Stimulated activated CD8-positive, alpha-beta memory T cell treated with anti-CD3 and anti-CD28 coated beads, Interleukin-7, amount 100 ng/mL, for 4 hours (primary cell): ENCODE data around the gene GATA2.

Source experiments
- DNase-seq, 2 donors: peaks; one replicate each; pipeline ENCODE4 v3.0.0-alpha.2; 2020; ENCODE audit warnings: low read depth in 2 of 2

Gene GATA2

DNA sequence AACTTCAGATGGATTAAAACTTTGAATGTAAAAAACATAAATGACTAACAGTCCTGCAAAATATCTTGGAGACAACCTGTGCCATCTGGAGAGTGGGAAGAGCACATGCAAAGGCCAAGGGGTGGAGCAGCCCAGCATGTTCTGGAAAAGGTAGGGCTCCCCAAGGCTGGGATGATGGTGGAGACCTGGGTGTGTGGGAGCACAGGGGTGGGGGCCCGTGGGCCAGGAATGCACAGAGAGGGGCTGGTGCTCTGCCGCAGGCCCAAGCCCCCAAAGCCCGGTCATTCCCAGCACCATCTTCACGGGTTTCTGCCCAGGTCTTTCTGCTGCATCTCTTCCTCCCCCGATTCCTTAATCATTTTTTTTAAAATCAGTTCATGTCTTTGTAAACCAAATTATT, 9.7 kb upstream of the GATA2 start:
- no peak for DNase-seq

DNA sequence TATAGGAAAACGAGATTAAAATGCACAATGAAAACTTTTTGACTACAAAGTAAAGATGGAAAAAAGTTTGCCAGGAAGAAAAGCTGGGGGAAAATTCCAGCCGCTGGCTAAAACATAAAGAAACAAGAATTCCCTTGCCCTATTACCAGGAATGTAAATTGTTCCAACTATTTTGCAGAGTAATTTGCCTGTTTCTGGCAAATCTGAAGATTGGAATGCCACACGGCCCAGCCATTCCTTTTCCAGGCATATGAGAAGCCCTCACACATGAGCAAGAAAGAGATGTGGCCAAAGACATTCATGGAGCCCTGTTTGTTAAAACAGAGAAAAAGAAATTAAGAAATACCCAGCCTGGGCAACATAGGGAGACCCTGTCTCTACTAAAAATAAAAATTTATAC, 8.4 kb upstream of the GATA2 start:
- DNase-seq, result no peak

- no peak for DNase-seq
These were observed 7.6 kb upstream of the GATA2 start for GRCh38 chr3:128500556-128500955.

DNA sequence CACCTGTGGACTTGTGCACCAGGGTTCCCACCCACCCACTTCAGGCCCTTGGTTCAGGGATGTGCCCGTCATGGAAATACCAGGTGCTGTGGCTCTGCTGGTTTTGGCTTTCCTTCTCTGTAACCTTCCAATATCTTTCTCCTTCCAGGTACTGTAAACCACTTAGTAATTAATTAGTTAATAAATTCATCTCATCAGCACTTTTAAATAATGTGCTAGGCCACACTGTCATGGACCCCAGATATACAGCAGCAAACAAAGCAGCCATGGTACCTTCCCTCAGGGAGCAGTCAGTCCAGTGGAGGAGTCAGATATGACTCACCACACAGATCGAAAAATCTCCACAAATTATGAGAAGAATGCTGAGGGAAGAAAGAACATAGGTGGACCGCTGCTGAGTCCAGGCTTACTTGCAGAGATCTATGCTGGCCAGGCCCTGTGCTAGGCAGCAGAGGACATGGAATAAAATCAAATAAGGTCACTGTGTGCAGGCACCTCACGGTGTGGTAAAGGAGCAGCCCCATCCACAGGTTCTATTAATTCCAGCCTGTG, 6.8 kb upstream of the GATA2 start:
- DNase-seq, result no peak

- no peak for DNase-seq
These were observed 6.0 kb upstream of the GATA2 start for GRCh38 chr3:128498901-128499530.

GRCh38 chr3:128498127-128498626, 5.2 kb upstream of the GATA2 start:
- DNase-seq, result no peak

- peak; percentile 24 to 56 for DNase-seq
These were observed 4.5 kb upstream of the GATA2 start for GRCh38 chr3:128497305-128498126.

GRCh38 chr3:128496602-128497304, 3.8 kb upstream of the GATA2 start:
- no peak for DNase-seq

DNA sequence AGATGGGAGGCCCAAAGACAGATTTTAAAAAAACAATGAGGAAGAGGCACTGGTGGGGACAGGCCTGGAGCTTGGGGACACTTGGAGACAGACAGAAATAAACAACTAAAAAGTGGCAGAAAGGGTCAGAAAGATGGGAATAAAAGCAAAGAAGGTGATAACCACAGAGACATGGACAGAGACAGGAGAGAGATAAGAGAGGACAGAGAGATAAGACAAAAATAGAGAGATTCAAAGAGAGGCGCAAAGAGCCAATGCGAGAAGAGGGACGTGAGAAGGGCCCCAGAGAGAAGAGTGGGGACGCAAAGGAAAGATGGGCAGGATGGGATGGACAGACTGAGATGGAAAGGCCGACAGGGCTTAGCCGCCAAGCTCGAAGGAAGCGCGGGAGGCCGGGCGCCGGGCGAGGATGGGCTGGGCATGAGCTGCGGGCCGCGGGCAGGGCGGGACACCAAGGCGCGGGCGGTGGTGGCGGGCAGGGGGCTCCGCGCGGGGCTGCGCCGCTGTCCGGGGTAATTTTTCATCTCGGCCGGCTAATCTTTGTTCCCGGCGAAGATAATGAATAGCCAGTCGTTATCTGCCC, 3.1 kb upstream of the GATA2 start:
- no peak for DNase-seq

DNA sequence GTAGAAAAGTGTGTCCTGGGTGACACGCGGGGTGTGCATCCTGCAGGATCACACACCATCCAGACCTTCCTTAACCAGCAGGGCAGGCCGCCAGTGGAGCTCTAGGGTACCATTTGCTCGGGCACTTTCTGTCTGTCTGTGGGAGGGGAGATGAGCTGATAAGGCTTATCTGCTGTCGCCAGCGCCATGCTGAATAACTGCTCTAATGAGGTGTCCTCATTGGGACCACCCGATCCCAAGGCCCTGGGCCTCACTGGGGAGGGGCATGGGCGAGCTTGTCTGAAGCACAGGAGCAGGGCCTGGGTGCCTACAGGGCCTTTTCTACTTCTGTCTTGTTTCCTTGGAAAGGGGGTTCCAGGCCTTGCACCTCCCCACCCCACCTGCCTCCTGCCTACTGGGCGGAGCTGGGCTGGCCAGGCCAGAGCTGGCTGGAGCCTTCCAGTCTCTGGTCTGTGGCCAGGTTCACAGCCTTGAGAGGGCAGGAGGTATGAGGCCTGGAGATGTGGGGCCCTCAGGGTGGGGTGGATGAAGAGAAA, 2.5 kb upstream of the GATA2 start:
- DNase-seq, result no peak

GRCh38 chr3:128494367-128494650, 1.3 kb upstream of the GATA2 start:
- no peak for DNase-seq

- DNase-seq, result no peak
These were observed 767 bp upstream of the GATA2 start for GRCh38 chr3:128493570-128494366.

GRCh38 chr3:128491941-128492670, 895 bp downstream of the GATA2 start:
- no peak for DNase-seq

DNA sequence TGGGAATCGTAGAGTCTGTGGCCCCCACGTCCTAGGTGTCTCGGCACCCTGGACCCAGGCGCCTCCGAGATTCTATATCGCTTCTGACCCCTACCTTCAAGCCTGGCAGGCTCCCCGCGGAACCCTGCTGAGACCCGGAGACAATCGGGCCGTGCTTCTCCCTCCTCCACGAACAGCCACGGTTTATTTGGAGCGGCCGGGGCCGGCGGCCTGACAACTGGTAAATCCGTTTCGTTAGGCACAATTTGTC, 1.4 kb downstream of the GATA2 start:
- DNase-seq, result no peak

- DNase-seq, result no peak
These were observed 1.9 kb downstream of the GATA2 start for GRCh38 chr3:128490915-128491690.

- DNase-seq, result no peak
These were observed 2.4 kb downstream of the GATA2 start for GRCh38 chr3:128490650-128490914.

- no peak for DNase-seq
These were observed 2.9 kb downstream of the GATA2 start for GRCh38 chr3:128489927-128490649.

DNA sequence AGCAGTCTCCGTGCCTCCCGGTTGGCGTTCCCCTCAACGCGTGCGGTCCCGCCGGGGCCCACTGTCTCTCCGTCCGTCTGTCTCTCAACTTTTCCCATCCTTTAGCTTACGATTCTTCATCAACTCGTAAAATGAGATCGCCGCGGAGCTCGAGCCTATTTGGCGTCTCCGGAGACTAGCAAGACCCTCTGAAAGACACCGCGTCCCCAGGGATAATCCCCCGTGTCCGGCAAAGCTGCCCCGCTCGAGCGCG, 3.4 kb downstream of the GATA2 start:
- DNase-seq, result no peak

- no peak for DNase-seq
These were observed 3.9 kb downstream of the GATA2 start for GRCh38 chr3:128488991-128489673.
